Stimulated activated CD4-positive, alpha-beta T cell treated with anti-CD3 and anti-CD28 coated beads, TNF-alpha, amount 100 ng/mL, for 48 hours (primary cell): ENCODE measurements around the gene INPP5B.

ENCODE experiments used
- DNase-seq, 3 donors: peaks; one replicate each; pipeline ENCODE4 v3.0.0-alpha.2; 2020; ENCODE audit warnings: low read depth in 3 of 3

The INPP5B gene

DNA sequence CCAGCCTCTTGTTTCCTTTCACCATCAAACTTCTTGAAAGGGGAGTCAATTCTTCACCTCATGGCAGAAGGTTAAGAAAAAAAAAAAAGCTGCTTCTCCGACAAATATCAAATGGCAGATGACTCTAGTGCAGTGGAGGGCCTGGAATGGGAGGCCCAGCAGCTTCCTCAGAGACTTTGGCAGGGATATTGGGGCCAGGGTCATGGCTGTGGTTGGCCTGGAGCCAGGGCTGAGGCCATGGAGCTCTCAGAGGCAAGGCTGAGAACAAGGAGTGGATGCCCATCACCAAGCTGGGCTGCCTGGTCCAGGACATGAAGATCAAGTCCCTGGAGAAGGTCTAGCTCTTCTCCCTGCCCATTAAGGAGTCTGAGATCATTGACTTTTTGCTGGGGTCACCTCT is 106.1 kb downstream of the INPP5B start:
- DNase-seq, result no peak

DNA sequence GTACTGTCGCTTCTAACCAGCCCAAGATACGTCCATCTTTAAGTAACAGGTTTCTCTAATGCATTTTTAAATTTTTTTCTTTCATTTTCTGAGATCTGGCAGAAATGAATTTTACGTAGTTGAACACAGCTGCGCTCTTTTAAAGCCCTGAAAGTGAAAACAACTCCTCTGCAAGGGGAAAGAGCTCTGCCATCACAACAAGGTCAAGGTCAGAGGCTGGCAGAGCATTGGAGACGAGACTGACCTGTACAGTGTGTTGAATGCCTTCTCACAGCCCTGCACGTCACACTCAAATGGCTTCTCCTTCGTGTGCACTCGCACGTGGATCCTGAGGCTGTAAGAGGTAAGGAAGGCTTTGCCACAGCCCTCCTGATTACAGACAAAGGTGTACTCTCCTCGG is 107.2 kb downstream of the INPP5B start:
- no peak for DNase-seq

DNA sequence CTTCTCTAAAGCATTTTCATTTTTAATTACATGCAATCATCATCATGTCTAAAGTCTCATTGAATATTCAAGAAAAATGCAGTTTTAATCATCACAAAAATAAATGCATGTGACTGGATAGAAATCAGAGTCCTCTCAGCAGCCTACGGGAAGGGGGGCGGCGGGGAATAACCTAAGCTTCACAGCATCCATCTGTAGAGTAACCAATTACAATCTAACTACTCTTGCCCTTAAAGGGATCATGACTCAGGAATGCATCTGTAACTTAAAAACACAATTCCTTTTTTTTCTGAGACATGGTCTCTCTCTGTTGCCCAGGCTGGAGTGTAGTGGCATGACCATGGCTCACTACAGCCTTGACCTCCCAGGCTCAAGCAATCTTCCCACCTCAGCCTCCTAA is 110.1 kb downstream of the INPP5B start:
- DNase-seq, result no peak

- DNase-seq, result no peak
Measured at GRCh38 chr1:37831809-37832208, 115.0 kb downstream of the INPP5B start.

DNA sequence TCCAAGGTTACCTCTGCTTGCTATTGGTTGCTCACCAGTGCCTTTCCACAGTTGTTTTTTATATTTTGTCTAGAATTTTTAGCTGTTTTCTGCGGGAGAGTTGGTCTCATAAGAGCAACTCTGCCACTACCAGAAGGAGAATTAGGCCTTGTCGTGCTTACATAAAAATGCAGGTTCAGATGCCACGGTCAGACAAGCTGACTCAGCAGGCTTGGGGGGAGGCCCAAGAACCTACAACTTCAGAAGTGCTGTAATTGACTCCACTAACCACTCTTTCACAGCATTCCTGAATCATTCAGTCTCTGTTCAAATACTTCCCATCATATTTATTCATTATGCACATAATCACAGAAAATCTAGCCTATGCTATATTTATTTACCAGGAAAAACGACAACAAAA is 115.7 kb downstream of the INPP5B start:
- no peak for DNase-seq

- no peak for DNase-seq
Measured at GRCh38 chr1:37828410-37829074, 118.3 kb downstream of the INPP5B start.

DNA sequence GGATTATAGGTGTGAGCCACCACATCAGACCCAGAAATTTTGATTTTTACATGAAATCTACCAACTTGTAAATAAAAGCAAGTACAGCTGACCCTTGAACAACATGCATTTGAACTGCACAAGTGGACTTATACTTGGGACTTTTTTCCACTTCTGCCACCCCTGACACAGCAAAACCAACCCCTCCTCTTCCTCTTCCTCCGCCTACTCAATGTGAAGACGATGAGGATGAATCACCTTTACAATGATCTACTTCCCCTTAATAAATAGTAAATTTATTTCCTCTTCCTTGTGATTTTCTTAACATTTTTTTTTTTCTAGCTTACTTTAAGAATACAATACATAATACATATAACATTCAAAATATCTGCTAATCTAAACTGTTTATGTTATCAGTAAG is 121.3 kb downstream of the INPP5B start:
- no peak for DNase-seq

- no peak for DNase-seq
Measured at GRCh38 chr1:37824001-37824400, 122.9 kb downstream of the INPP5B start.

- no peak for DNase-seq
Measured at GRCh38 chr1:37822906-37823815, 123.7 kb downstream of the INPP5B start.

DNA sequence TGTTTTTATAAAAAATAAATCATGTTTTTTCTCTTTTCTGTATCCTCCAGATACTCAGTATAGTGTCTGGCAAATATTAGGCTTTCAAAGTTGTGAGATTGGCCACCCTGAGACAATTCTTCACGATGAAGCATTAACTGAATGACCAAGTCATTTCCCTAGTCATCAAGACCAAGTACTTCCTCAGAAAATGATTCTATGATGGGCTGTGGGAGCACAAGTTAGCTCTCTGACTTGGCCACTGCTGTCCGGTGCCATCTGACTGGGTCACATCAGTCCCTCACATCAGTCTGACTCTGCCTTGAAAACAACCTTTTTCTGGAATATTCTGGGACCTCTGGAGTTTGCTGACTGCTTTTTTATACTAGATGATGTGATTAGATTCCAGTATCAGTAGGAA is 125.4 kb downstream of the INPP5B start:
- DNase-seq, result no peak

GRCh38 chr1:37817481-37817880 is 129.4 kb downstream of the INPP5B start:
- DNase-seq, result no peak

DNA sequence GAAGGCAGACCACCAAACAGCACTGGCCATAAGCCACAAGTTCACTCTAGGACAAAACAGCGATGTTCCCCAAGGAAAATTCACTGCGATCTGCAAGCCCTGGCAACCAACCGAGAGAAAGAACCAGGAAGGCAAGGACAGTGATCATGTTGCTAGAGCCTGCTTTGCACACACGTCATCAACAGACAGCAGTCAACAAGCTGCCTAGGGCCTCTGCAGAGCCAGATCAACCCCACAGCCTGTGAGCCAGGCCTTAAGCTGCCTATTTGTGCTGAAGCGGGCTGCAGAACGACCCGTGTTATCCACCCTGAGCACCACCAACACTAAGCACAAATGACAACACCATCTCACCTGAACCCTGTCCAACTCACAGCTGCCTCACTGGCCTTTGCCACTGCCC is 132.6 kb downstream of the INPP5B start:
- no peak for DNase-seq

DNA sequence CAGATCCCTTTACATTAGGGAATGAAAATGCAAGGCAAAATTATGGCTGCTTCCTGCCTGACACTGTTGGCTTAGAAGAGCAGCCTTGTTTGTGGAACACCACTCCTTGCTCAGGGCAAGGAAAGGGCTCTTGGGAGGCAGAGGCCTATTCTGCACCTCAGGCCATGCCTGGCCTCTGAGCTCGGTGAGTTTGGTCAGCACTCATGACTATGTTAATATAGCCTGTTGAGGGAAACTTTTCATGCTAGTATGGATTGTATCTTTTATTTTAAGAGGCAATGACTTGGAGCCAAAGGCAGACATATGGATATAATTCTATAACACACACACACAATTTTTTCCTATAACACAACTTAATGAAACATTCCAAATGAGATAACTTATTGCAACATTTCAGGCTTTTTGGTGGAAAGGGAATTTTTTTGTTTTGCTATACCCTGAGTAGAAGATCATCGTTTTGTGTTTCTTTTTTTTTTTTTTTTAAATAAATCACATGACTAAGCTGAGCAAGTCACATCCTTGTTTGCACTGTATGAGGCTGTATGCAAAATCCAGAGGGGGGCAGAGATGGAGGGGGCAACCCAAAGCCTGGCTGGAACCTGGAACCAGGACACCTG is 133.2 kb downstream of the INPP5B start:
- DNase-seq, result no peak

DNA sequence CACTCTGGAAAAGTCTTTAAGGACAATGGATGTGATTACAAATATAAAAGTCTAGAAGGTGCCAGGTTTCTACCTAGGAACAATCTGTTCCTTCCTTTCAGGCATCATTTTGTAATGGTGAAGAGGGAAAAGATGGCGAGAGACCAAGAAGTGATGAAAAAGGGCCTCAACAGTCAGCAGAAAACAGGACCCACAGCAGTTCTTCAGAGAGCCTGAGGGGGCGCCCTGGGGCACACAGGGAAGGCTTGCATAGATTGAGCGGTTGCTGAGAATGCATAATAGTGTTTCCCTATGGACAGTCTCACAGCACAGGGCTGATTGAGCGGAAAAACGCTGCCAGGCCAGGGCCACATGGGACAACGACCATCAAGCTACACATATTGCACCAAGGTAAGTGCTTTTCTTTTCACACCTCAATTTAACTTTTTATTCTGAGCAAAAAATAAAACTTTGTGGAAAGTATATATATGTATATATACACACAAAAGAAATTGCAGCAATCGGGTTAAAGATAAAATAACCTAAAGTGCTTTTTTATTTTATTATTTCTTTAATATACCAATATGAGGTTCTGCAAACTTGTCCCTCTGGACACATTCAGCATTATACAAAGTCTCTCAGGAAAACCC is 135.7 kb downstream of the INPP5B start:
- DNase-seq, result peak; percentile 40 to 53 (median 53)
